H1 (cell line): Measurements from ENCODE around the gene FAM209A. TPM values are rescaled to one million over a fixed set of nuclear protein-coding genes. Genes with fewer than 3 reads are reported as not detected.

Experiments used
- CTCF ChIA-PET: fragments of 300-600 bp; sonication (Branson Sonifier 250); formaldehyde crosslinking; loops from one replicate; lab custom pipeline; 2021; ENCODE audit not compliant: partially characterized antibody; lab: Charles Lee
- POLR2A ChIA-PET: fragments of 300-600 bp; sonication (Branson Sonifier 250); formaldehyde crosslinking; loops from one replicate; lab custom pipeline; 2021; ENCODE audit warnings: inconsistent platforms; ENCODE audit not compliant: partially characterized antibody; lab: Charles Lee
- DNase-seq, 2 experiments: peaks; one replicate each; pipeline versions ENCODE4 v3.0.0 to v3.0.0-alpha.2; 2010 to 2022; ENCODE audit warnings: low spot score in 2 of 2, low read depth in 1 of 2, mixed read lengths in 1 of 2
- FAIRE-seq: peaks from 2 replicates; lab custom pipeline; 2011; peaks lifted over from hg19 to GRCh38; lab: Jason Lieb, UNC
- H2AFZ ChIP-seq: 2 replicates; pipeline ENCODE4 v1.8.1; 2012; ENCODE audit warnings: low read length, inconsistent platforms
- H2AK5ac ChIP-seq: 2 replicates; pipeline ENCODE4 v1.6.1; 2013; ENCODE audit warnings: low read depth, low read length
- H2BK120ac ChIP-seq: replicated peaks from 2 replicates; pipeline ENCODE3; 2013; ENCODE audit warnings: low read depth, low read length, inconsistent platforms
- H2BK12ac ChIP-seq: 2 replicates; pipeline ENCODE4 v1.6.1; 2013; ENCODE audit warnings: low read depth, low read length
- H2BK15ac ChIP-seq: 2 replicates; pipeline ENCODE4 v1.6.1; 2013; ENCODE audit warnings: low read length
- H2BK20ac ChIP-seq: 2 replicates; pipeline ENCODE4 v1.6.1; 2013; ENCODE audit warnings: low read length
- H2BK5ac ChIP-seq: 2 replicates; pipeline ENCODE4 v1.6.1; 2013; ENCODE audit warnings: low read depth, low read length
- H3K14ac ChIP-seq: 2 replicates; pipeline ENCODE4 v1.6.1; 2013; ENCODE audit warnings: inconsistent platforms; ENCODE audit not compliant: insufficient read length
- H3K18ac ChIP-seq: 2 replicates; pipeline ENCODE4 v1.6.1; 2013; ENCODE audit warnings: low read length; ENCODE audit errors: extremely low read depth
- H3K23ac ChIP-seq: 2 replicates; pipeline ENCODE4 v1.6.1; 2013; ENCODE audit warnings: inconsistent platforms; ENCODE audit not compliant: insufficient read length
- H3K23me2 ChIP-seq: 2 replicates; pipeline ENCODE4 v1.6.1; 2013; ENCODE audit warnings: low read depth, low read length
- H3K27ac ChIP-seq: 2 replicates; pipeline ENCODE4 v1.6.1; 2011; ENCODE audit warnings: low read depth, low read length, inconsistent platforms
- H3K27me3 ChIP-seq, 4 experiments: replicated peaks in 1 of 4; 1 replicate in 1 of 4; 2 replicates in 3 of 4; pipeline versions ENCODE4 v1.6.1 to v1.8.1; 2011 to 2013; ENCODE audit warnings: low read length in 3 of 4, mild to moderate bottlenecking in 3 of 4, inconsistent platforms in 2 of 4, mixed read lengths in 2 of 4, moderate library complexity in 1 of 4; ENCODE audit not compliant: control insufficient read depth in 3 of 4, insufficient read depth in 3 of 4; ENCODE audit errors: extremely low read depth in 1 of 4
- H3K36me3 ChIP-seq, 4 experiments: 2 replicates each; pipeline versions ENCODE4 v1.6.1 to v1.8.1; 2011 to 2013; ENCODE audit warnings: mild to moderate bottlenecking in 4 of 4, low read length in 3 of 4, moderate library complexity in 2 of 4, control low read depth in 1 of 4, inconsistent platforms in 1 of 4; ENCODE audit not compliant: insufficient read depth in 4 of 4, control insufficient read depth in 2 of 4
- H3K4ac ChIP-seq: replicated peaks from 2 replicates; pipeline ENCODE3; 2013; ENCODE audit warnings: low read length, low read depth, mixed read lengths, inconsistent platforms; ENCODE audit not compliant: insufficient read length
- H3K4me1 ChIP-seq, 4 experiments: replicated peaks in 1 of 4; 1 replicate in 1 of 4; 2 replicates in 3 of 4; pipeline versions ENCODE4 v1.6.1 to v1.8.1; 2011 to 2013; ENCODE audit warnings: low read length in 3 of 4, inconsistent platforms in 2 of 4, mixed read lengths in 1 of 4; ENCODE audit not compliant: insufficient read depth in 4 of 4, control insufficient read depth in 3 of 4
- H3K4me2 ChIP-seq, 2 experiments: 2 replicates each; pipeline versions ENCODE4 v1.6.1 to v1.8.1; 2011 to 2013; ENCODE audit warnings: low read depth in 2 of 2, low read length in 2 of 2, control low read depth in 1 of 2, inconsistent platforms in 1 of 2, mild to moderate bottlenecking in 1 of 2; ENCODE audit not compliant: insufficient read depth in 1 of 2
- H3K4me3 ChIP-seq, 4 experiments: fragments of 200-600, 300-600 bp in 1 of 4; sonication (generic), shearing (Covaris generic), sonication (Bioruptor Twin) in 1 of 4; 2 replicates each; pipeline versions ENCODE4 v1.5.1 to v1.8.1; 2011 to 2016; ENCODE audit warnings: low read length in 4 of 4, low read depth in 3 of 4, control low read depth in 2 of 4, inconsistent platforms in 2 of 4, mild to moderate bottlenecking in 2 of 4, mixed read lengths in 1 of 4, moderate library complexity in 1 of 4; ENCODE audit not compliant: insufficient read depth in 2 of 4; ENCODE audit errors: extremely low read depth in 1 of 4
- H3K56ac ChIP-seq: replicated peaks from 2 replicates; pipeline ENCODE3; 2013; ENCODE audit warnings: low read depth, mild to moderate bottlenecking, mixed read lengths, low read length, inconsistent platforms; ENCODE audit not compliant: insufficient read length
- H3K79me1 ChIP-seq: 2 replicates; pipeline ENCODE4 v1.6.1; 2013; ENCODE audit warnings: low read depth, low read length, control low read depth
- H3K79me2 ChIP-seq, 2 experiments: 2 replicates each; pipeline versions ENCODE4 v1.6.1 to v1.8.1; 2012 to 2013; ENCODE audit warnings: low read length in 2 of 2, mild to moderate bottlenecking in 2 of 2, inconsistent platforms in 1 of 2; ENCODE audit not compliant: insufficient read depth in 2 of 2, control insufficient read depth in 1 of 2
- H3K9ac ChIP-seq, 4 experiments: replicated peaks in 1 of 4; 1 replicate in 1 of 4; 2 replicates in 3 of 4; pipeline versions ENCODE4 v1.6.1 to v1.8.1; 2011 to 2013; ENCODE audit warnings: low read depth in 3 of 4, low read length in 3 of 4, control low read depth in 2 of 4, mild to moderate bottlenecking in 2 of 4, moderate library complexity in 2 of 4, inconsistent platforms in 1 of 4; ENCODE audit errors: extremely low read depth in 1 of 4
- H3K9me3 ChIP-seq, 2 experiments: 2 replicates each; pipeline versions ENCODE4 v1.6.1 to v1.8.1; 2012 to 2013; ENCODE audit warnings: mild to moderate bottlenecking in 2 of 2, moderate library complexity in 2 of 2, control low read depth in 1 of 2, inconsistent platforms in 1 of 2, low read depth in 1 of 2, low read length in 1 of 2, mixed read lengths in 1 of 2; ENCODE audit not compliant: insufficient read depth in 2 of 2
- H4K20me1 ChIP-seq, 2 experiments: replicated peaks in 1 of 2; 2 replicates each; pipeline versions ENCODE3 to v1.8.1; 2011 to 2013; ENCODE audit warnings: inconsistent platforms in 2 of 2, low read length in 2 of 2, mild to moderate bottlenecking in 1 of 2; ENCODE audit not compliant: insufficient read depth in 2 of 2, control insufficient read depth in 1 of 2
- H4K5ac ChIP-seq: 2 replicates; pipeline ENCODE4 v1.6.1; 2013; ENCODE audit warnings: low read length, low read depth, mixed read lengths, inconsistent platforms; ENCODE audit not compliant: insufficient read length
- H4K8ac ChIP-seq: 2 replicates; pipeline ENCODE4 v1.8.0; 2013; ENCODE audit warnings: mild to moderate bottlenecking, moderate library complexity, low read length, inconsistent platforms; ENCODE audit not compliant: insufficient read depth; ENCODE audit errors: extremely low read depth
- H4K91ac ChIP-seq: replicated peaks from 2 replicates; pipeline ENCODE3; 2013; ENCODE audit warnings: low read length, mixed read lengths, inconsistent platforms; ENCODE audit not compliant: insufficient read length
- ASH2L ChIP-seq: fragments of 200-600, 300-600 bp; sonication (generic); IDR thresholded peaks from one replicate; pipeline ENCODE4 v1.7.1; 2017; ENCODE audit warnings: low read length
- CBX5 ChIP-seq: fragments of 300-800, 300-1000 bp; sonication (generic); IDR thresholded peaks from 2 replicates; pipeline ENCODE4 v1.7.1; 2016; ENCODE audit warnings: antibody characterized with exemption, low read length, low read depth
- CHD2 ChIP-seq: IDR thresholded peaks from 2 replicates; pipeline ENCODE4 v1.6.1; 2012; ENCODE audit warnings: low read length, improper control_type of control experiment
- CREB1 ChIP-seq: IDR thresholded peaks from 2 replicates; pipeline ENCODE4 v1.6.1; 2012; ENCODE audit warnings: inconsistent platforms
- EP300 ChIP-seq, 2 experiments: IDR thresholded peaks; 1 replicate in 1 of 2; 2 replicates in 1 of 2; pipeline ENCODE4 v1.6.1; 2011 to 2012; ENCODE audit warnings: low read depth in 2 of 2, low read length in 2 of 2, mild to moderate bottlenecking in 2 of 2, borderline replicate concordance in 1 of 2, inconsistent platforms in 1 of 2, moderate library complexity in 1 of 2
- JUND ChIP-seq: IDR thresholded peaks from 2 replicates; pipeline ENCODE4 v1.6.1; 2011; ENCODE audit warnings: mild to moderate bottlenecking, improper control_type of control experiment, low read length
- KDM4A ChIP-seq: IDR thresholded peaks from one replicate; pipeline ENCODE4 v1.7.1; 2012; ENCODE audit warnings: low read depth, mild to moderate bottlenecking, moderate library complexity, low read length, inconsistent platforms; ENCODE audit not compliant: severe bottlenecking
- MAX ChIP-seq: IDR thresholded peaks from 2 replicates; pipeline ENCODE4 v1.6.1; 2012; ENCODE audit warnings: inconsistent platforms
- NRF1 ChIP-seq: IDR thresholded peaks from 2 replicates; pipeline ENCODE4 v1.6.1; 2011; ENCODE audit warnings: mild to moderate bottlenecking, low read depth, low read length, improper control_type of control experiment
- POLR2A ChIP-seq, 2 experiments: IDR thresholded peaks; 1 replicate in 1 of 2; 2 replicates in 1 of 2; pipeline ENCODE4 v1.6.1; 2011; ENCODE audit warnings: low read depth in 2 of 2, low read length in 2 of 2, mild to moderate bottlenecking in 2 of 2; ENCODE audit errors: control extremely low read depth in 1 of 2
- POU5F1 ChIP-seq: IDR thresholded peaks from 2 replicates; pipeline ENCODE4 v1.6.1; 2011; ENCODE audit warnings: low read depth, mild to moderate bottlenecking, low read length, moderate library complexity
- YY1 ChIP-seq: IDR thresholded peaks from 2 replicates; pipeline ENCODE4 v1.6.1; 2011; ENCODE audit warnings: low read depth, mild to moderate bottlenecking, low read length
- WGBS, 2 experiments: shearing (Covaris generic) in 1 of 2; methylation state at CpG; one replicate each; pipeline versions ENCODE4 v1.1.6 to v1.1.7; 2013 to 2015; ENCODE audit warnings: low lambda C conversion rate in 2 of 2, mixed read lengths in 2 of 2, inconsistent platforms in 1 of 2, low coverage in 1 of 2, missing lambda C conversion rate in 1 of 2; ENCODE audit not compliant: insufficient replicate concordance in 2 of 2, insufficient coverage in 1 of 2, insufficient read length in 1 of 2; ENCODE audit errors: extremely low coverage in 1 of 2, missing lambda C conversion rate in 1 of 2; 5-methylcytosine and 5-hydroxymethylcytosine counted together
- polyA plus RNA-seq, 7 experiments: library from polyadenylated mRNA; depleted of rRNA in 3 of 7; stranded (reverse) in 5 of 7; unstranded in 2 of 7; fragments of >200 nt in 5 of 7; fragments of 200-250 nt in 2 of 7; gene quantifications; 1 replicate in 5 of 7; 2 replicates in 1 of 7; 4 replicates in 1 of 7; pipeline versions ENCODE4 v1.2.1 to v1.2.3, GENCODE V29; 2011 to 2013; ENCODE audit warnings: missing spikeins in 2 of 7, mixed read lengths in 2 of 7
- total RNA-seq: library from RNA; stranded (reverse); fragmentation: NEBNext Ultra II Directional; extraction: Animal tissue kit (Norgen Biotek cat#: 25700); gene quantifications from 2 replicates; pipeline ENCODE4 v1.2.1, GENCODE V29; 2021
- TF ChIP-seq, protein P1 (sequence below): IDR thresholded peaks from 2 replicates; pipeline ENCODE4 v1.6.1; 2012; ENCODE audit warnings: low read length, inconsistent platforms

FAM209A gene
- total and polyA plus RNA-seq, 2 of the 8 experiments (the other 6 are each of a cell fraction or from before 2014, with no cell fraction given), result 0.15 TPM; not detected in 1

DNA sequence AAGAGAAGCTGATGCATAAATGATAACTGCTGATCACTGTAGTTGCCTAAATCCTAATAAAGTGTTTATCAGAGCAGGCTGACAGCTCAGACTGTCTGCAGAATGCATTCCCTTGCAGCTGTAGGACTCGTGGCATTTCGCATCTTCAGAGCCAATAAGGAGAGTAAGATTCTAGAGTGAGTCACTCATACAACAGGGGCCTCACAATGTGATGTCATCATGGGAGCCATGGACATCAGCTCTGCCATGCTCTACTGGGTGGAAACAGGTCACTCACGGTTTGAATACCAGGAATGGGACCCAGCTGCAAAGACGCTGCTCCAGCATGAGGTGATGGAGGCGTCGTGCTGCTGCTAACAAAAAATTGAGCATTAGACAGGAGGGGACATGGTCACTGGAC is 15.9 kb downstream of the FAM209A start:
- Histone ChIP-seq H4K91ac (no peak overlapping the region), H3K79me1 (no peaks in the 10 kb centered on the region), H3K23me2 (no peaks in the 10 kb centered on the region), H4K20me1 (no peaks in the 10 kb centered on the region), H3K14ac (no peak overlapping the region), H3K9me3 (no peaks in the 10 kb centered on the region), H3K9ac (no peak overlapping the region), H3K79me2 (no peaks in the 10 kb centered on the region), H4K8ac (no peak overlapping the region), H3K4me2 (no peak overlapping the region), H2BK20ac (no peak overlapping the region), H2BK120ac (no peak overlapping the region), H3K4me1 (no peaks in the 10 kb centered on the region), H3K27ac (no peak overlapping the region), H2BK5ac (no peak overlapping the region), H3K18ac (no peak overlapping the region), H2BK15ac (no peak overlapping the region), H3K23ac (no peak overlapping the region), H4K5ac (no peak overlapping the region), H3K27me3 (no peaks in the 10 kb centered on the region), H3K4ac (no peak overlapping the region), H2AK5ac (no peak overlapping the region), H2AFZ (no peak overlapping the region), H2BK12ac (no peak overlapping the region), H3K56ac (no peak overlapping the region), H3K4me3 (no peak overlapping the region), H3K36me3 (no peaks in the 10 kb centered on the region)
- no peak for TF ChIP-seq CHD2
- no peak for TF ChIP-seq CREB1
- no peak for TF ChIP-seq CBX5
- TF ChIP-seq JUND, result no peak
- TF ChIP-seq YY1, result no peak
- no peak for TF ChIP-seq KDM4A
- TF ChIP-seq POLR2A (IDR thresholded peaks at IDR 0.05; ENCODE audit: control extremely low read depth in 1 of 2, low read depth in 2 of 2, low read length in 2 of 2), result no peak
- TF ChIP-seq, protein P1, sequence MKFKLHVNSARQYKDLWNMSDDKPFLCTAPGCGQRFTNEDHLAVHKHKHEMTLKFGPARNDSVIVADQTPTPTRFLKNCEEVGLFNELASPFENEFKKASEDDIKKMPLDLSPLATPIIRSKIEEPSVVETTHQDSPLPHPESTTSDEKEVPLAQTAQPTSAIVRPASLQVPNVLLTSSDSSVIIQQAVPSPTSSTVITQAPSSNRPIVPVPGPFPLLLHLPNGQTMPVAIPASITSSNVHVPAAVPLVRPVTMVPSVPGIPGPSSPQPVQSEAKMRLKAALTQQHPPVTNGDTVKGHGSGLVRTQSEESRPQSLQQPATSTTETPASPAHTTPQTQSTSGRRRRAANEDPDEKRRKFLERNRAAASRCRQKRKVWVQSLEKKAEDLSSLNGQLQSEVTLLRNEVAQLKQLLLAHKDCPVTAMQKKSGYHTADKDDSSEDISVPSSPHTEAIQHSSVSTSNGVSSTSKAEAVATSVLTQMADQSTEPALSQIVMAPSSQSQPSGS, result no peak
- no peak for TF ChIP-seq EP300 (IDR thresholded peaks at IDR 0.05; ENCODE audit: borderline replicate concordance in 1 of 2, low read depth in 2 of 2, low read length in 2 of 2)
- TF ChIP-seq ASH2L, result no peak
- TF ChIP-seq NRF1, result no peak
- no peak for TF ChIP-seq POU5F1
- no peak for TF ChIP-seq MAX
- WGBS, 2 experiments, result 84% methylated on average over 6 of the region's 6 CpGs; no CpG with 5 or more reads in 1 of the 2 experiments
- FAIRE-seq (no peak), DNase-seq (no peak)
- CTCF ChIA-PET, result interaction anchor here (0.6 to 2.8 kb wide), 5 partner anchors 11 to 398 kb away, joined by 3 to 13 read pairs (median 5); no protein-coding TSS in a partner anchor
- POLR2A ChIA-PET, result no interaction called here
